Measurements from ENCODE around the gene MYOT. TPM values are rescaled to one million over a fixed set of nuclear protein-coding genes. Genes with fewer than 3 reads are reported as not detected.

The MYOT gene
- total and polyA plus RNA-seq, 2 of the 4 experiments (the other 2 are of a cell fraction) = not detected

GRCh38 chr5:137935694-137936093, 68.0 kb downstream of the MYOT start:
- H3K4me1 ChIP-seq (ENCODE audit: control insufficient read depth, insufficient read depth, low read length) = peaks cover 1% of the 10 kb centered on the region
- no peak overlapping the region for H2BK120ac ChIP-seq (ENCODE audit: low read depth, low read length)
- ChIA-PET POLR2A (ENCODE audit: unreplicated experiment) (no interaction called here), CTCF (interaction anchor here (0.6 to 1.2 kb wide), 3 partner anchors 9 to 774 kb away, joined by 3 to 4 read pairs (median 3); no protein-coding TSS in a partner anchor)
- no peak overlapping the region for H3K14ac ChIP-seq (replicated peaks; ENCODE audit: low read depth, low read length)
- H4K8ac ChIP-seq (ENCODE audit: low read depth in 2 of 2, low read length in 2 of 2) = no peak overlapping the region
- H2BK15ac ChIP-seq (ENCODE audit: low read depth, low read length) = no peak overlapping the region
- H3K9ac ChIP-seq (ENCODE audit: low read depth, low read length) = no peak overlapping the region
- no peak overlapping the region for H2AFZ ChIP-seq (replicated peaks; ENCODE audit: low read length, poor library complexity)
- H2BK20ac ChIP-seq (ENCODE audit: low read depth, low read length) = no peak overlapping the region
- no peak overlapping the region for H3K4me2 ChIP-seq (ENCODE audit: low read depth, low read length)
- no peaks in the 10 kb centered on the region; a peak in 1 of 4 replicates for H3K79me1 ChIP-seq (ENCODE audit: low read depth in 1 of 2, low read length in 2 of 2)
- H3K23ac ChIP-seq (ENCODE audit: low read depth, low read length) = no peak overlapping the region
- DNase-seq = no peak
- 0 out of 2 replicates have a peak, but pooled peaks cover 3% of the 10 kb centered on the region for H3K9me1 ChIP-seq (ENCODE audit: insufficient read depth, low read length)
- no peak overlapping the region for H3K4ac ChIP-seq (ENCODE audit: low read depth, low read length)
- no peak overlapping the region for H2AK9ac ChIP-seq (replicated peaks; ENCODE audit: low read depth, low read length, poor library complexity)
- no peak overlapping the region for H4K91ac ChIP-seq (ENCODE audit: insufficient read depth, low read depth, low read length)
- no peak overlapping the region for H2AK5ac ChIP-seq (ENCODE audit: low read depth, low read length)
- H3K27ac ChIP-seq (ENCODE audit: insufficient read depth, low read length) = no peak overlapping the region
- no peak for TF ChIP-seq RAD21 (IDR thresholded peaks at IDR 0.05; ENCODE audit: low read length)
- no peak for TF ChIP-seq CEBPB (IDR thresholded peaks at IDR 0.05; ENCODE audit: low read depth, low read length)
- TF ChIP-seq NFE2L2 (IDR thresholded peaks at IDR 0.05; ENCODE audit: low read depth, low read length) = no peak
- no peak for TF ChIP-seq RCOR1 (IDR thresholded peaks at IDR 0.05; ENCODE audit: insufficient replicate concordance, low read length)
- no peak for TF ChIP-seq SMC3 (IDR thresholded peaks at IDR 0.05; ENCODE audit: low read depth, low read length)
- TF ChIP-seq CHD1 (IDR thresholded peaks at IDR 0.05; ENCODE audit: low read depth, low read length) = no peak
- TF ChIP-seq BHLHE40 (IDR thresholded peaks at IDR 0.05; ENCODE audit: low read depth, low read length) = no peak
- TF ChIP-seq MAZ (IDR thresholded peaks at IDR 0.05; ENCODE audit: borderline replicate concordance, low read depth, low read length) = no peak
- no peak for TF ChIP-seq RFX5 (IDR thresholded peaks at IDR 0.05; ENCODE audit: low read depth, low read length)
- TF ChIP-seq FOS (IDR thresholded peaks at IDR 0.05; ENCODE audit: low read depth, low read length) = no peak
- TF ChIP-seq ELK1 (IDR thresholded peaks at IDR 0.05; ENCODE audit: borderline replicate concordance, low read depth, low read length) = no peak
- TF ChIP-seq MAFK (IDR thresholded peaks at IDR 0.05; ENCODE audit: low read depth, low read length) = no peak
- TF ChIP-seq POLR2A (IDR thresholded peaks at IDR 0.05; ENCODE audit: low read depth, low read length) = no peak
- TF ChIP-seq CTCF (conservative IDR thresholded peaks at IDR 0.05; ENCODE audit: low read depth, low read length) = no peak
- no peak for TF ChIP-seq MXI1 (IDR thresholded peaks at IDR 0.05; ENCODE audit: borderline replicate concordance, low read depth, low read length)
- TF ChIP-seq USF2 (IDR thresholded peaks at IDR 0.05; ENCODE audit: low read depth, low read length) = no peak
- H2BK5ac ChIP-seq (ENCODE audit: low read depth, low read length, poor library complexity, severe bottlenecking) = no peak overlapping the region
- dilution Hi-C loops (cut with HindIII; ENCODE audit: low sequenced_read_pairs, unreplicated experiment) (no loop called here), in situ Hi-C loops (cut with MboI; ENCODE audit: low sequenced_read_pairs) (no loop called here), intact Hi-C loops (cut with micrococcal nuclease) (no loop called here)
- no TSS peak for BruUV-seq (replicated peaks)
- H4K20me1 ChIP-seq (ENCODE audit: insufficient read depth, low read length) = 0 out of 2 replicates have a peak, but pooled peaks cover 5% of the 10 kb centered on the region
- H3K56ac ChIP-seq (ENCODE audit: extremely low read depth, insufficient read depth, low read length) = no peak overlapping the region
- H3K18ac ChIP-seq (ENCODE audit: low read depth, low read length) = no peak overlapping the region
- peaks cover 16% of the 10 kb centered on the region for H3K36me3 ChIP-seq (ENCODE audit: control insufficient read depth, insufficient read depth, low read length)
- no CpG with 5 or more reads among the region's 3 CpGs for WGBS, 2 experiments (ENCODE audit: extremely low coverage in 2 of 2, insufficient read length in 1 of 2)
- no peak for ATAC-seq (ENCODE audit: low read depth)
- H3K27me3 ChIP-seq (ENCODE audit: control insufficient read depth, insufficient read depth, low read length) = no peaks in the 10 kb centered on the region
- H3K4me3 ChIP-seq (ENCODE audit: insufficient read depth, low read depth, low read length) = no peak overlapping the region
- no peak overlapping the region for H4K5ac ChIP-seq (ENCODE audit: low read depth, low read length)
- no peaks in the 10 kb centered on the region for H3K9me3 ChIP-seq (ENCODE audit: control insufficient read depth, insufficient read depth, low read length)
